ENCODE results near the gene PLCB3. TPM values are rescaled to one million over a fixed set of nuclear protein-coding genes. Genes with fewer than 3 reads are reported as not detected.

Gene PLCB3
- total RNA-seq, 8 experiments from 2014 or later = 5.6 to 29.5 (median 9.8) TPM

DNA sequence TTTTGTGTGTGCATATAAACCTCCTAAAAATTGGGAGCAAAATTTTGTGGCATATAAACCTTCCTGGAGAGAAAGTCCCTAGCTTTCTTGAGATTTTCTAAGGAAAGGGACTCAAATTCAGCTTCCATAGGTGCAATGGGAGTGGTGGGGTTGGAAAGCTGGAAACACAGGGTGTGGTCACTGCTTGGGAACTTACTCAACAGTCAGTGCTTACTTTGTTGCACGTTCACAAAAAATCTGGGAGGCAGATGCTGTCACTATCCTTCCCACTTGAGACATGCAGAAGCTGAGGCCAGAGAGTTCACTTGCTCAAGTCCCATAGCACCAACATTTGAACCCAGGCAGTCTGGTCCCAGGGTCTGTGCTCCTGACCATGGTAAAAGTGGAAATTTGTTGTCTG, 44.9 kb downstream of the PLCB3 start:
- Histone ChIP-seq H3K4me3 (no peak overlapping the region), H3K27ac (no peak overlapping the region), H3K4me1 (replicated peaks in 1 of 2) (peaks cover 1 to 24% of the 10 kb centered on the region in 2 donors)
- in situ Hi-C loops (cut with MboI; ENCODE audit: low pct_unique_long_range_greater_than_20kb in 2 of 9, low sequenced_read_pairs in 9 of 9, unreplicated experiment in 9 of 9) = no loop called here
- 0 to 60% (median 8%) methylated on average over 1 of the region's 1 CpG; no CpG with 5 or more reads in 4 of the 10 experiments for WGBS, 10 experiments
- peak in 2 of 8 experiments; percentile 7 to 21 for ATAC-seq (replicated peaks in 6 of 8)

DNA sequence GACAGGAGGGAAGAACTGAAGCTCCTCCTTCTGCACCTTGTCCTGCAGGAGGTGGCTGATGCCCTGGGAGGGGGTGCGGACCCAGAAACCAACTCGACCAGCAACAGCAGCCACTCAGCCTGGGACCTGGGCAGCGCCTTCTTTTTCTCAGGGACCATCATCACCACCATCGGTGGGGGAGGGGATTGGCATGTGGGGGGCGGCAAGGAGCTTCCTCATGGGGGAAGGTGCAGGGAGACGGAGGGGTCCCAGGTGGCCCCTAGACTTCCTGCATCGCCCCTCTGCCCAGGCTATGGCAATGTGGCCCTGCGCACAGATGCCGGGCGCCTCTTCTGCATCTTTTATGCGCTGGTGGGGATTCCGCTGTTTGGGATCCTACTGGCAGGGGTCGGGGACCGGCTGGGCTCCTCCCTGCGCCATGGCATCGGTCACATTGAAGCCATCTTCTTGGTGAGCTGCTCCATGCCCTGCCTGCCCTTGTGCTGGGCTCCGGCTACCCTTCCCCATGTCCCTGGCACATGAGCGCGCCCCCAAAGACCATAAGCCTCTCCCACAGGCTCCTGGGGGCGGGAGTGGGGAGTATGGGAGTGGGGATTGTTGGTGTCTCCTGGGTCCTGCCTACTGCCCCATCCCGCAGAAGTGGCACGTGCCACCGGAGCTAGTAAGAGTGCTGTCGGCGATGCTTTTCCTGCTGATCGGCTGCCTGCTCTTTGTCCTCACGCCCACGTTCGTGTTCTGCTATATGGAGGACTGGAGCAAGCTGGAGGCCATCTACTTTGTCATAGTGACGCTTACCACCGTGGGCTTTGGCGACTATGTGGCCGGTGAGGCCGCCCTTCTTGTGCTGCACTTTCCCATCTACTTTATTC, 45.7 kb downstream of the PLCB3 start:
- no peak overlapping the region for H3K4me3 ChIP-seq
- 4 to 10% (median 10%) methylated on average over 2 to 16 of the region's 34 CpGs; no CpG with 5 or more reads in 5 of the 10 experiments for whole genome bisulfite sequencing, 10 experiments
- no peak overlapping the region for H3K27ac ChIP-seq
- H3K4me1 ChIP-seq (replicated peaks in 1 of 2) = peaks cover 0 to 22% of the 10 kb centered on the region in 2 donors
- in situ Hi-C loops (cut with MboI; ENCODE audit: low pct_unique_long_range_greater_than_20kb in 2 of 9, low sequenced_read_pairs in 9 of 9, unreplicated experiment in 9 of 9) = no loop called here
- peak in 1 of 8 experiments; percentile 8 for ATAC-seq (replicated peaks in 6 of 8)

DNA sequence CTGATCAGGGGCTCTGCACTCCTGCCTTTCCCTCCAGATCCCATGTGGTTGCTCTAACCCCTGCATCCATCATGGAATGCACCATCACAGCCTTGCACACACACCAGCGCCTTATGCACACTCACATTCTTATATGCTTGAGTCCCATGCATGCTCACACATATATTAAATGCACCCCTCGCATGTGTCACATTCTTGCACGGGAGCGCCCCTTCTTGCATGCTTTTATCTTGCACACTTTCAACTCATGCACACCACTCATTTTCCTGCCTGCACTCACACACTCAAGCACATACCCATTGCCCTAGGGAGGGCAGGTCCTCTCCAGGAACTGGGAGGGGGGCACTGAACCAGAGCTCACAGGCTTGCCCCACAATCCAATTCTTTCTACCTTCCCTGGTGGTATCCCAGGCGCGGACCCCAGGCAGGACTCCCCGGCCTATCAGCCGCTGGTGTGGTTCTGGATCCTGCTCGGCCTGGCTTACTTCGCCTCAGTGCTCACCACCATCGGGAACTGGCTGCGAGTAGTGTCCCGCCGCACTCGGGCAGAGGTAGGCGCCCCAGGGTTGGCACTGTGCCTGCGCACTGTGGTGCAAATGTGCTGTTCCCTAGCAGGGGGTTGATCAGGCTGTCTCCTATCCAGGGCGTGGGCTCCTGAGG, 46.5 kb downstream of the PLCB3 start:
- Histone ChIP-seq H3K4me1 (replicated peaks in 1 of 2) (peaks cover 0 to 22% of the 10 kb centered on the region in 2 donors), H3K27ac (no peak overlapping the region), H3K4me3 (no peak overlapping the region)
- in situ Hi-C loops (cut with MboI; ENCODE audit: low pct_unique_long_range_greater_than_20kb in 2 of 9, low sequenced_read_pairs in 9 of 9, unreplicated experiment in 9 of 9) = no loop called here
- ATAC-seq (replicated peaks in 6 of 8) = no peak
- WGBS, 10 experiments = 29 to 93% (median 77%) methylated on average over 1 to 15 of the region's 18 CpGs; no CpG with 5 or more reads in 1 of the 10 experiments

DNA sequence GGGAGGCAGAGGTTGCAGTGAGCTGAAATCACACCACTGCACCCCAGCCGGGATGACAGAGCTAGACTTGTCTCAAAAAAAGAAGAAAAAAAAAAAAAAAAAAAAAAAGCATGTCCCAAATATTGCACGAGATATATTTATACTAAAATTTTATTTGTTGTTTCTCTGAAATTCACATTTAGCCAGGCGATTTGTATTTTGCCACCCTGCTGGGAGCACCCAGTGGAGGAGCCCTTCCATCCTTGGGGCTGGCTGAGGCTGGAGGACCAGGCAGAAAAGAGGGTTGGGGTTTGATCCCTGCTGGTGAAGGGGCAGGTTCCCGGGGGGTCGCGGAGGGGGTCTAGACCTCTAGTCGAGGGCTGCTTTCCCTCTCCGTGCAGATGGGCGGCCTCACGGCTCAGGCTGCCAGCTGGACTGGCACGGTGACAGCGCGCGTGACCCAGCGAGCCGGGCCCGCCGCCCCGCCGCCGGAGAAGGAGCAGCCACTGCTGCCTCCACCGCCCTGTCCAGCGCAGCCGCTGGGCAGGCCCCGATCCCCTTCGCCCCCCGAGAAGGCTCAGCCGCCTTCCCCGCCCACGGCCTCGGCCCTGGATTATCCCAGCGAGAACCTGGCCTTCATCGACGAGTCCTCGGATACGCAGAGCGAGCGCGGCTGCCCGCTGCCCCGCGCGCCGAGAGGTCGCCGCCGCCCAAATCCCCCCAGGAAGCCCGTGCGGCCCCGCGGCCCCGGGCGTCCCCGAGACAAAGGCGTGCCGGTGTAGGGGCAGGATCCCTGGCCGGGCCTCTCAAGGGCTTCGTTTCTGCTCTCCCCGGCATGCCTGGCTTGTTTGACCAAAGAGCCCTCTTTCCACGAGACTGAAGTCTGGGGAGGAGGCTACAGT, 47.9 kb downstream of the PLCB3 start:
- in situ Hi-C loops (cut with MboI; ENCODE audit: low pct_unique_long_range_greater_than_20kb in 2 of 9, low sequenced_read_pairs in 9 of 9, unreplicated experiment in 9 of 9) = no loop called here
- peaks cover 5 to 26% of the 10 kb centered on the region in 2 donors for H3K4me1 ChIP-seq (replicated peaks in 1 of 2)
- peak; percentile 6 to 39 (median 29) for ATAC-seq (replicated peaks in 6 of 8)
- 24 to 59% (median 29%) methylated on average over 1 to 9 of the region's 60 CpGs; no CpG with 5 or more reads in 5 of the 10 experiments for WGBS, 10 experiments
- H3K4me3 ChIP-seq = peak overlapping the region in 2 of 5 donors; percentile 7 to 9
- H3K27ac ChIP-seq = no peak overlapping the region

DNA sequence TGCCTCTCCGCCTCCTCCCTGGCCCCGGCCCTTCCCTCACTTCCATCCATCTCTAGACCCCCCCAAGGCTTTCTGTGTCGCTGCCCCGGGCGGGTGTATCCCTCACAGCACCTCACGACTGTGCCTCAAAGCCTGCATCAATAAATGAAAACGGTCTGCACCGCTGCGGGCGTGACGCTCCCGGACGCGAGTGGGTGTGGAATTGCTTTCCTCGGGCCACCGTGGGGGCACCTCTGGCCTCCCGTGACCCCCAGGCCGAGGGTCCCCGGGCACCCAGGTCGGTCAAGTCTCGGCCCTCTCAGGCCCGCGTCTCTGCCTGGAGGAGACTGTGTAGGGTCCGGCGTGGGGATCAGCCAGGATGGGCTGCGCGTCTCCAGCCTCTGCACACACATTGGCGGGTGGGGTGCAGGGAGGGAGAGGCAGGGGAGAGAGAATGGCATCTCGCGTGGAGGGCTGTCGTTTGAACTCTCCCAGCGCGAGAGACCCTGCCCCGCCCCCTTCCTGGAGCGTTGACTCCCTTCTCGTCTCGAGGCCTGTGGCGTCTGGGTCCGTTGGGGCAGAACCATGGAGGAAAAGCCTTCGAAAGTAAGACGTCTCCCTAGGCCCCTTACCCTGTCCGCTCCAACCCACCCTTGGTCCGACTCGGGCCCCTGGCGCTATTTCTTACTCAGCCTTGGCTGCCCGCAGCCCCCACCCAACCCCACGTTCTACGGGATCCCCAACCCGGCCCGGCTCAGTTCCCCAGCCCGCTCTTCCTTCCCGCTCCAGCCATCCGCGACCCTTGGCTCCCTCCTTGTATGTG, 48.7 kb downstream of the PLCB3 start, which contains the start of gene CATSPERZ:
Gene CATSPERZ, plus strand, starts transcription at position 512 of the 802 bp plus-strand sequence. Its CDS starts 53 bp downstream, at position 565.
- WGBS, 10 experiments = 7 to 50% methylated on average over 2 to 3 of the region's 54 CpGs; no CpG with 5 or more reads in 8 of the 10 experiments
- ATAC-seq (replicated peaks in 6 of 8) = peak in 1 of 8 experiments; percentile 0
- Histone ChIP-seq H3K4me1 (replicated peaks in 1 of 2) (peaks cover 5 to 26% of the 10 kb centered on the region in 2 donors), H3K27ac (no peak within 1 kb of the TSS), H3K4me3 (peak within 1 kb of the TSS in 2 of 5 donors; percentile 7 to 9)
- in situ Hi-C loops (cut with MboI; ENCODE audit: low pct_unique_long_range_greater_than_20kb in 2 of 9, low sequenced_read_pairs in 9 of 9, unreplicated experiment in 9 of 9) = no loop called here

DNA sequence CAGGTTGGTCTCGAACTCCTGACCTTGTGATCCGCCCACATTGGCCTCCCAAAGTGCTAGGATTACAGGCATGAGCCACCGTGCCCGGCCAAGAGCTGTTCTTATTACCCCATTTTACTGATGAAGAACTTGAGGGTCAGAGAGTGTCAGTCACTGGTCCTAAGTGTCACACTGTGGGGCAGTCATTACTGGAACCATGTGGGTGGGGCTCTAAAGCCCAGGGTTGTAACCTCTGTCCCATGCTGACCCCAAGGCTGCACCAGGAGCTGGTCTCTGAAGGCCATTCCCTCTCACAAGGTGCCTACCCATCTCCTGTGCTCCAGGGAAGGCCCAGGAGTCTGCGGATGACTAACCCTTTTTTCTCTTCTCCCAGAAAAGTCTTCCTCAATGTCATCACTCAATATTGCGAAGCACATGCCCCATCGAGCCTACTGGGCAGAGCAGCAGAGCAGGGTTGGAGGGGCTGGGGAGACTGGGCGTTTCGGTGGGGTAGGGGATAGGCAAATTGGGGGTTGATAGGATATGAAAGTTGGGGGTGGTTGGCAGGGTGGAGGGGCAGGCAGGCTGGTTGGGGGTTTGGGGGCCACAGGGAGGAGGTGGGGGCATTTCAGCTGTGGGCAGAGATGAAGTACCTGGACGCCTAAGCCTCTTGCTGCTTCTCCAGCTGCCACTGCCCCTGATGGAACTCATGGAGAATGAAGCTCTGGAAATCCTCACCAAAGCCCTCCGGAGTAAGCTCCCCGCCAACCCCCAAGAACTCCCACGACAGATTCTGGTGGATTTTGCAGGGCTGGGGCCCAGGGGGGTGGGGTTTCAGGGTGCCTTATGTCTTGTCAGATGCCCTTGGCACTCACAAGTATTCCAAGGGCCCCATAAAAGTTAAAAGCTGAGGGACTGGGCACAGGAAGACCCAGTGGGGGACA, 52.0 kb downstream of the PLCB3 start:
- in situ Hi-C loops (cut with MboI; ENCODE audit: low pct_unique_long_range_greater_than_20kb in 2 of 9, low sequenced_read_pairs in 9 of 9, unreplicated experiment in 9 of 9) = no loop called here
- Histone ChIP-seq H3K27ac (no peak overlapping the region), H3K4me3 (peak overlapping the region in 1 of 5 donors; percentile 35), H3K4me1 (replicated peaks in 1 of 2) (peaks cover 12 to 27% of the 10 kb centered on the region in 2 donors)
- WGBS, 10 experiments = 67 to 95% (median 85%) methylated on average over 3 to 4 of the region's 13 CpGs; no CpG with 5 or more reads in 7 of the 10 experiments
- ATAC-seq (replicated peaks in 6 of 8) = no peak

DNA sequence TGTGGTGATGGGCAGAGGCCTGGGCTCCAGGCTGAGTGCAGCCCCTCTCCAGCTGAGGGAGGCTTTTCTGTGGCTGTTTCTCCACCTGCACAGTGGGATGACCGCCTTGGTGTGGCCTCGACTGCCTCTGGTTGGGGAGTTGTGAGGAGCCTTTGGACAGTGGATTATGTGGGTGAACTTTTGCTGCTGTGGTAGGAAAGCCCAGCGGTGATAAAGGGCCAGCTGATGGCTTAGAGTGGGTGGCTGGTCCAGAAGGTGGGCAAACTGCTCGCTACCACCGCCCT, 52.6 kb downstream of the PLCB3 start:
- ATAC-seq (replicated peaks in 6 of 8) = no peak
- peak overlapping the region; percentile 35 to 67 (median 40) for H3K4me3 ChIP-seq
- peaks cover 12 to 27% of the 10 kb centered on the region in 2 donors for H3K4me1 ChIP-seq (replicated peaks in 1 of 2)
- WGBS, 10 experiments = 0 to 72% (median 40%) methylated on average over 1 to 2 of the region's 5 CpGs; no CpG with 5 or more reads in 7 of the 10 experiments
- no peak overlapping the region for H3K27ac ChIP-seq
- in situ Hi-C loops (cut with MboI; ENCODE audit: low pct_unique_long_range_greater_than_20kb in 2 of 9, low sequenced_read_pairs in 9 of 9, unreplicated experiment in 9 of 9) = no loop called here

DNA sequence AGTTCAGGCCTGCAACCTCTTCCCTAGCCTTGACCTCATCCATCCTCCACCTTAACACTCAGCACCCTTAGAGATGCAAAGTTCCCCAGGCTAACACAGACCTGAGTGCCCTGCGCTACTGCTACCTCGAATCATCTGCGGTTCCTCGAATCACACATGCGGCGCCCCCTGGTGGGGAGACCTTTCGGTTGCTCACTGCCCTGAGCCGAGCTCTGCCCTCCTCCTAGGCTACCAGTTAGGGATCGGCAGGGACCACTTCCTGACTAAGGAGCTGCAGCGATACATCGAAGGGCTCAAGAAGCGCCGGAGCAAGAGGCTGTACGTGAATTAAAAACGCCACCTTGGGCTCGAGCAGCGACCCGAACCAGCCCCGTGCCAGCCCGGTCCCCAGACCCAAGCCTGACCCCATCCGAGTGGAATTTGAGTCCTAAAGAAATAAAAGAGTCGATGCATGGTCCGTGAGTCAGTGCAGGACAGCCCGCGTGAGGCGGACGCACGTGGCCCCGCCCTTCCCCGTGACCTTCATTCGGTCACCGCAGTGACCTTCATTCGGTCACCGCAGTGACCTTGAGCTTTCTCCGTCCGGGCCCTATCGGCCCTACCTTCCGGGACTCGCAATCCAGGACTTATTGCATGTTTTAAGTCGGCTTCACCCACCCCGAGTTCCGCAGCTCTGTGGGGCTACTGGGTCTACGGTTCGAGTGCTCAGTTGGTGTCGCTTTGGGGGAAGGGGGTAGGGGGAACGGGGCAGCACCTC, 53.2 kb downstream of the PLCB3 start:
- H3K4me3 ChIP-seq = peak overlapping the region; percentile 35 to 67 (median 40)
- in situ Hi-C loops (cut with MboI; ENCODE audit: low pct_unique_long_range_greater_than_20kb in 2 of 9, low sequenced_read_pairs in 9 of 9, unreplicated experiment in 9 of 9) = no loop called here
- ATAC-seq (replicated peaks in 6 of 8) = peak; percentile 25 to 44 (median 36)
- peaks cover 12 to 22% of the 10 kb centered on the region in 2 donors for H3K4me1 ChIP-seq (replicated peaks in 1 of 2)
- 0 to 8% (median 1%) methylated on average over 2 to 19 of the region's 46 CpGs; no CpG with 5 or more reads in 2 of the 10 experiments for WGBS, 10 experiments
- peak overlapping the region; percentile 66 to 68 for H3K27ac ChIP-seq

DNA sequence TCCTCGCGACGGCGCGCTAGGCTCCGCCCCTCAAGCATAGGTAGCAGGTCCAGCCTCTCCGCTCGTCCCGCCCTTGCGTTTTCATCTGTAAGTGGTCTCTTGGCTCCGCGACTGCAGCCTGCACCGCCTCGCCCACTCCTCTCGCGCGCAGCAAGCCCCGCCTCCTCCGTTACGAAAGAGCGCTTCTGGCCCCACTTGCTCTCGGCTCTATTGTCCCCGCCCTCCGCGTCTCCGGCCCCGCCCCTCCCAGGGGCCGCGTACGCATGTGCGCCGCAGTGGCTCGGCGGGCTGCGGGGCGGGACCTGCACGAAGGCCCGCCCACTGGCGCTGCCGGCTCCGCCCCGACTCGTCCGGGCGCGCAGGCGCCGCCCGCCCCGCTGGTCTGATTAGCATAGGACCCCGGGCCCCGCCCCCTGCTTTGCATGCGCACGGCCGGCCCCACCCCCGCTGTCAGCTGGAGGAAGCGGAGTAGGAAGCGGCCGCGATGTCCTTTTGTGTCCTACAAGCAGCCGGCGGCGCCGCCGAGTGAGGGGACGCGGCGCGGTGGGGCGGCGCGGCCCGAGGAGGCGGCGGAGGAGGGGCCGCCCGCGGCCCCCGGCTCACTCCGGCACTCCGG, 53.9 kb downstream of the PLCB3 start, which contains the start of gene ESRRA:
Gene ESRRA, plus strand, starts transcription at position 450 of the 616 bp plus-strand sequence. CDS start 1,656 bp downstream, outside the sequence.
- peaks cover 12 to 15% of the 10 kb centered on the region in 2 donors for H3K4me1 ChIP-seq (replicated peaks in 1 of 2)
- WGBS, 10 experiments = no CpG with 5 or more reads among the region's 81 CpGs
- peak; percentile 63 to 84 (median 78) for ATAC-seq (replicated peaks in 6 of 8)
- H3K27ac ChIP-seq = peak within 1 kb of the TSS; percentile 70 to 72
- H3K4me3 ChIP-seq = peak within 1 kb of the TSS; percentile 47 to 67 (median 54)
- in situ Hi-C loops (cut with MboI; ENCODE audit: low pct_unique_long_range_greater_than_20kb in 2 of 9, low sequenced_read_pairs in 9 of 9, unreplicated experiment in 9 of 9) = no loop called here
